GM12892 (cell line): ENCODE measurements around the gene RNU1-3.
"Not testable (repeated sequence)": the region's sequence is repeated elsewhere in the genome, so short reads cannot be mapped to it uniquely, and the experiment has no call there.

ENCODE experiments used
- POLR2A ChIP-seq: IDR thresholded peaks from 2 replicates; pipeline ENCODE4 v1.6.1; 2011; ENCODE audit warnings: low read depth, low read length, control low read depth
- TAF1 ChIP-seq: IDR thresholded peaks from 2 replicates; pipeline ENCODE4 v1.6.1; 2011; ENCODE audit warnings: low read depth, mild to moderate bottlenecking, control low read depth, low read length, borderline replicate concordance

DNA sequence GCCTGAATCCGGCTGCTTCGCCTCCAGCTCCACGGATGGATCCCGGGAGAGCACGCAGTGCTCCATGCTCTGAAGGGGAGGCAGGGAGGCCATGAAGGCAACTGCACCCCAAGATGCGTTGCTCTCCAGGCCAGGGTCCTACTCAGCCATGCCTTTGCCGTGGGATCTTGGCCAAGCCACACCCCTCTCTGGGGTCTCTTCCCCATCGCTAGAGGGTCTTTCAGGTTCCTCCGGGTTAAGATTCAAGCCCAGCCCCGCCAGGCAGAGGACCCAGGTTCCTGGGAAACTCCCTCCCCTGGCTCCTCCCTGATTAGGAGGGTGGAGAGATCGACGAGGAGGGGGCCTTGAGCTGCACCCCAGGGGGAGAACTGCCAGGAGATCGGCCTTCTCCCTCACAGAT lies 37.3 kb upstream of the RNU1-3 start:
- not testable (repeated sequence) for TF ChIP-seq POLR2A, TAF1
